ENCODE results near the gene OGFOD3. TPM values are rescaled to one million over a fixed set of nuclear protein-coding genes. Genes with fewer than 3 reads are reported as not detected.
"Not testable (repeated sequence)": the region's sequence is repeated elsewhere in the genome, so short reads cannot be mapped to it uniquely, and the experiment has no call there.

OGFOD3 gene
- total RNA-seq, 1 experiment from 2014 or later, result 65.0 TPM

DNA sequence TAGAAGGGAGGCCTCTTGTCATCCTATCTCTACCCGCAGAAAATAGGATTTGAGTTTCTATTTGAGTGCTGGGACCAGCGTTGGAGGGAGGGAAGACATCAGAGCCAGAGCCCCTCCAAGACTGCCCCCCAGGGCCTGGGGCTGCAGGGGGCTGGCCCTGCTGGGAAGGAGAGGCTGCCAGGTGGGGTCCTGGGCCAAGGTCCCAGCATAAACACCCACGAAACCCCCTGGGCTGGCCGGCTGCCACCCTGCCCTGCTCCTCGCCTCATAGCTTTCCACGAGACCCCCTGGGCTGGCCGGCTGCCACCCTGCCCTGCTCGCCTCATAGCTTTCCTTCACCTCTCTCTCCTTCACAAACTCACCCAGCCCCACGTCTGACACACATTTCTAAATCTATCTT is 70.0 kb downstream of the OGFOD3 start:
- in situ Hi-C loops (cut with HindIII; ENCODE audit: low sequenced_read_pairs), result loop anchor here (10.0 kb wide), 2 partner anchors 54 to 66 kb away; partner anchors contain the start of genes HEXD and OGFOD3
- no peak for DNase-seq (ENCODE audit: low spot score)

DNA sequence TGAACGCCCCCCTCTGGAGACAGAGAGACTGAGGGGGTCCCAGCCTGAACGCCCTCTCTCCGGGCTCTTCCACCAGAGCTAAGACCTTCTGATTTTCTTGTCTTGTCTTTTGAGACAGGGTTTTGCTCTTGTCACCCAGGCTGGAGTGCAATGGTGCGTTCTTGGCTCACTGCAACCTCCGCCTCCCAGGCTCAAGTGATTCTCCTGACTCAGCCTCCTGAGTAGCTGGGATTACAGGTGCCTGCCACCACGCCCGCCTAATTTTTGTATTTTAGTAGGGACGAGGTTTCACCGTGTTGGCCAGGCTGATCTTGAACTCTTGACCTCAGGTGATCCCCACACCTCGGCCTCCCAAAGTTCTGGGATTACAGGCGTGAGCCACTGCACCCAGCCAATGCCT is 70.4 kb downstream of the OGFOD3 start:
- in situ Hi-C loops (cut with HindIII; ENCODE audit: low sequenced_read_pairs), result loop anchor here (10.0 kb wide), 2 partner anchors 53 to 67 kb away; partner anchors contain the start of genes HEXD and OGFOD3
- DNase-seq (ENCODE audit: low spot score), result not testable (repeated sequence)

DNA sequence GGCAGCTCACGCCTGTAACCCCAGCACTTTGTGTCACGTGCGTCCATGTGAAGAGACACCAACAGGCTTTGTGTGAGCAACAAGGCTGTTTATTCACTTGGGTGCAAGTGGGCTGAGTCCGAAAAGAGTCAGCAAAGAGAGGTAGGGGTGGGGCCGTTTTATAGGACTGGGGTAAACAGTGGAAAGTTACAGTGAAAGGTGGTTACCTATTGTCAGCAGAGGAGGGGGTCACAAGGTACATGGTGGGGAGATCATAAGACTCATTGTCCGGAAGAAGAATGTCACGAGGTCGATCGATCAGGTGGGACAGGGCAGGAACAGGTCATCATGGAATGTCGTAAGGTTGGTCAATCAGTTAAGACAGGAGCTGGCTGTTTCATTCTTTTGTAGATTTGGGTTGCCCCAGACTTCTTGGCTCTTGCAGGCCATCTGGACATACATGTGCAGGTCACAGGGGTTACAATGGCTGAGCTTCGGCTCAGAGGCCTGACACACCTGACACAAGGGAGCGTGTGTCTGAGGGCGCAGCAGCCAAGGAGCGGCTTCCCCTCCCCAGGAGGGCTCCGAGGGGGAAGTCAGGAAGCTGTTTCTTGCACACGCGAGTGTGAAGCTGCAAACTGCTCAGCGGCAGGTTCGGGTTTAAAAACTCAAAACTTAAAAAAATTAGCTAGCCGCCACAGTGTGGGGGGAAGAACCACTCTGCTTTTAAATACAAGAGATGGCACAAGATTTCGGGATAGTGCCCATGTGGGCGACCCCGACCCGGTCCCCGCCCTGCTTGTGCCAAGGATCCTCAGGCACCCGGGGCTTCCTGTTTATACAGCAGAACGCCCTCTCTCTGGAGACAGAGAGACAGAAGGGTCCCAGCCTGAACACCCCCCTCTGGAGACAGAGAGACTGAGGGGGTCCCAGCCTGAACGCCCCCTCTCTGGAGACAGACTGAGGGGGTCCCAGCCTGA is 71.8 kb downstream of the OGFOD3 start:
- peak; percentile 73 for DNase-seq (ENCODE audit: low spot score)
- in situ Hi-C loops (cut with HindIII; ENCODE audit: low sequenced_read_pairs), result loop anchor here (10.0 kb wide), 2 partner anchors 52 to 68 kb away; partner anchors contain the start of genes HEXD and OGFOD3

DNA sequence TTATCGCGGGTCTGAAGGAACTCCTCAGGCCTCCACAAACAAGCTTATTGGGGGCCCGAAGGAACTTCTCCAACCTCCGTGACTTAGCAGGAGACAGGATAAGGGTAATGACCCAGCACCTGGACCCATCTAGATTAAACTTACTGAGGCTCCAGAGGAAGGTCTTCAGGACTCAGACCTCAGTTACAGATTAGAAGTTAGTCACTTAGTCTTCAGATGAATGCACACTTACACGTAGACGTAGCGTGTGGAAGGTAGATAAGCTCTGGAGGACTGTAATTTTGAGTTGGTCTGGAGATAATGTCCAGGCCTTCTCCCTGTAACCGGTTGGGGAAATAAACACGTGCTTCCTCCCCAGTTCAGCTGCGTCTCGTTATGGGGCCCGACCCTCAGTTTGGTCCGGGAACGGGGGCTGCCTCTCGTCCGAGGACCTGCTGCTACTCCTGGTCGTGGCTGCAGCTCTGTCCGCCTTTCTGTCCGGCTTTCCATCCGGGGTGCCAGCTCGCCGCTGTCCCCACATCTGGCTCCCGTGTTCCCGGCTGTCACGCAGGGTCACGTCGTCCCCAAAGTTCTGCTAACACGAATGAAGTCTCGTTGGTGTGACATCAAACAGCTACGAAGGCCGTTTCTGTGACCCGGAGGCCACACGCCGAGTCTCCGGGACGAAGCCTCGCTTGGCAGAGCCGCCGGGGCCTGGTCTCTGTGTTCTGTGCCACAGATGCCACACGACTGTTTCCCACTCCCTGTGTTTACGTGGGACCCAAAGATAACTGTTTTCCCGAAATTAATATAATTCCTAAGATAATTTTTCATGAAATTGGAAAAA is 73.0 kb downstream of the OGFOD3 start:
- DNase-seq (ENCODE audit: low spot score), result no peak
- in situ Hi-C loops (cut with HindIII; ENCODE audit: low sequenced_read_pairs), result loop anchor here (10.0 kb wide), 2 partner anchors 51 to 69 kb away; partner anchors contain the start of genes HEXD and OGFOD3

DNA sequence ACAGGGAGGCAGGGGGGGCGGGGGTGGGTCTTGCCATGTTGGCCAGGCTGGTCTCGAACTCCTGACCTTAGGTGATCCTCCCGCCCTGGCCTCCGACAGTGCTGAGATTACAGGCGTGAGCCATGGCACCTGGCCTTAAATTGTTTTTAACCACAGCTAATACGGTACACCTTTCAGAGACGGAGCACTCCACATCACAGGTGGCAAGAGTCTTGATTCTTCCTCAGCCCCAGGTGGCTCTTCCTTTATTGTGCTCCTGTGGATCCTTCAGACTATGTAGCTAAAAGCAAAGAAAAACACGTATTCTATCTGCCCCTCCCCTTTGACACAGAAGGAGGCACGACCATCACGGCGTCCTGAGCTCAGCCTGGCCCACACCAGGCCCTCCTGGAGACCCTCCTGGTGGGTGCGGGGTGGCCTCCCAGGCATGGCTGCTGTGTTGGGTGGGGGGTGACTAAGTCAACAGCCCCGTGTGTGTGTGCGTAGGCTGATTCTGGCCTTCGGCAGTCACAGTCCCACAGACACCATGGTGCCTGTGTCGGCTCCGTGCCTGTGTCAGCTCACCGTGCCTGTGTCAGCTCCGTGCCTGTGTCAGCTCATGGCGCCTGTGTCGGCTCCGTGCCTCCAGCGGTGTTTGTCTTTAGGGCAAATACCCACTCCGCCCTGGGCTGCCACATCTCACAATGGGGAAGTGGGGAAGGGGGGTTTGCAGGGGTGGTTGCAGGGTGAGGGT is 74.0 kb downstream of the OGFOD3 start:
- in situ Hi-C loops (cut with HindIII; ENCODE audit: low sequenced_read_pairs), result loop anchor here (10.0 kb wide), 2 partner anchors 50 to 70 kb away; partner anchors contain the start of genes HEXD and OGFOD3
- no peak for DNase-seq (ENCODE audit: low spot score)

DNA sequence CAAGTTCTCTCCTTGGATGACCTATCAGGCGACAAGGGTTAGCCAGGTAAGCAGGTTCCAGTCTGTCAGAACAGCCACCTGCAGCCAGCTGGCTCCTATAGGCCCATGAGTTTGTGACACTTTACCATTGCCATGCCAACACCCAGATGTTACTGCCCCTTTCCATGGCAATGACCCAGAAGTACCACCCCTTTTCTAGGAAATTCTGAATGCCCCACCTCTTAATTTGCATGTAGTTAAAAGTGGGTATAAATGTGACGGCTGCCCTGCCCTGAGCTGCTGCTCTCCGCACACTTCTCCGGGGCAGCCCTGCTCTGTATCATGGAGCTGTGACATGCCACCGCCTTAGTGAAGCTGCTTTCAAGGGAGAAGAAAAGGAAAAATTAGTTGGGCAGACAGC is 74.8 kb downstream of the OGFOD3 start:
- peak; percentile 49 for DNase-seq (ENCODE audit: low spot score)
- in situ Hi-C loops (cut with HindIII; ENCODE audit: low sequenced_read_pairs), result loop anchor here (10.0 kb wide), 2 partner anchors 49 to 71 kb away; partner anchors contain the start of genes HEXD and OGFOD3

DNA sequence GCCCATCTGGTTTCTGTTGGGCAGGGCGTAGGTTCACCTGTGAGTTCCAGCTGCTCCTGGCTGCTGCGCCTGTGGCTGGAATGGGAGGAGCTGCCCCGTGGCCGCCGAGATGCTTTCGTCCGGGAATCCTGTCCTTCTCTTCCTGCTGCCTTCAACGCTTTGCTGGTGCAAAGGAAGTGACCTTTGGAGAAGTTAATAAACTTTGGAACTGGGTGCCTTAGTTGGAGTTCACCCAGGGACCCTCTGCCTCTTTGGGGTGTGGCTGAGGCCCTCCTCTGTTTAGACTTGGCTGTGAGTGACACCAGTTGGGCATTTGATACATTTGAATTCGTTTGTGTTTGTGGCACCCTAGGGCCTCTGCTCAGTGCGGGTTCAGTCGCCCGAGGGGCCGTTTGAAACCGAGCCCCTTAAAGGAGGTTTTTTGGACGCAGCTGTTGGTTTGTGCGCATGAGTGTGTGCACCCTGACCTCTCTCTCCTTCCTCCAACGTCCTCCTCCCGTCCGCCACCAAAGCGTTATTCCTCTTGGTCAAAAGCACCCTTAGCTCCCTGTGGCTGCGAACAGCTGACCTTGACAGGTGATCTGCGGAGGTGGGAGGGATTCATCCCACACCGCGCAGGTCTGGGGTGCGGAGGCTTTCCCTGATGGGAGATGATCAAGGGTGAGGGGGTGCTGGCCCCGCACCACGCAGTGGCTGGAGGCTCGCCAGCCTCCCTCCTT is 75.9 kb downstream of the OGFOD3 start:
- in situ Hi-C loops (cut with HindIII; ENCODE audit: low sequenced_read_pairs), result loop anchor here (10.0 kb wide), 2 partner anchors 48 to 72 kb away; partner anchors contain the start of genes HEXD and OGFOD3
- no peak for DNase-seq (ENCODE audit: low spot score)

DNA sequence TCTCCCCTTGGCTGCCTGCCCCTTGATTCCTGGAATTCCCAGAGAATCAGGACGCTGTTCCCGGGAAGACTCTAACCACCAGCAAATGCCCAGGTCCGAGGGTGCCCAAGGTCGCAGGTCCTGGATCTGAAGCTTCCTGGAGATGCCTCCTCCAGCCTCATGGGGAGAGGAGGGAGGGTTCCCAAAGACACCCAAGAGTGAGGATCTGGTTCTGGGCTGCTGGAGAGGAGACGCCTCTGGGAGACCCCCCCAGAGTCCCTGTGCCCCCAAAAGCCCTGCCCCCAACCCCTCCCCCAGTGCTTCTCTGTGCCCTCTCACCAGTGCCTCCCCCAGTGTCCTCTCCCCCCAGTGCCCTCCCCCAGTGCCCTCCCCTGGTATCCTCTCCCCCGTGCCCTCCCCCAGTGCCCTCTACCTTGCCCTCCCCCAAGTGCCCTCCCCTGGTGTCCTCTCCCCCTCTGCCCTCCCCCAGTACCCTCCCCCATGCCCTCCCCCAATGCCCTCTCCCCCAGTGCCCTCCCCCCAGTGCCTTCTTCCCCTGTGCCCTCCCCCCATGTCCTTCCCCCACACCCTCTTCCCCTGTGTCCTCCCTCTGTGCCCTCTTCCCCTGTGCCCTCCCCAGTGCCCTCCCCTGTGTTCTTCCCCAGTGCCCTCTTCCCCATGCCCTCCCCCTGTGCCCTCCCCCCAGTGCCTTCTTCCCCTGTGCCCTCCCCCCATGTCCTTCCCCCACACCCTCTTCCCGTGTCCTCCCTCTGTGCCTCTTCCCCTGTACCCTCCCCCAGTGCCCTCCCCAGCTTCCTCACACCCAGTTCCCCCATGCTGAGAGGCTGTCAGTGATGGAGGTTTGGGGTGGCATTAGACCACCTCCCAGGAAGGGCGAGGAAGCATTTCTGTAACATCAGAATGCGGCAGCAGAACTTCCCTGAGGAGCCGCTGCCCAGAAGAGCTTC is 78.5 kb downstream of the OGFOD3 start:
- DNase-seq (ENCODE audit: low spot score), result no peak
- in situ Hi-C loops (cut with HindIII; ENCODE audit: low sequenced_read_pairs), result loop anchor here (10.0 kb wide), 2 partner anchors 45 to 75 kb away; partner anchors contain the start of genes HEXD and OGFOD3

Other genes with a start within 250 kb of the OGFOD3 start
- 16.6 and 22.1 TPM in 2 replicates for gene CCDC57, start 205.7 kb downstream of the OGFOD3 start, total RNA-seq (2014; rRNA removed; shearing (Covaris generic))
- 280 and 292 TPM in 2 replicates for gene SLC16A3, start 189.5 kb downstream of the OGFOD3 start, total RNA-seq (2014; rRNA removed; shearing (Covaris generic))
- gene CSNK1D, start 144.9 kb downstream of the OGFOD3 start, total RNA-seq (2014; rRNA removed; shearing (Covaris generic)), result 83.1 and 87.7 TPM in 2 replicates
- gene CD7, start 101.0 kb downstream of the OGFOD3 start, total RNA-seq (2014; rRNA removed; shearing (Covaris generic)), result 3.8 and 26.3 TPM in 2 replicates
- gene SECTM1, start 84.8 kb downstream of the OGFOD3 start, total RNA-seq (2014; rRNA removed; shearing (Covaris generic)), result 3.1 and 10.5 TPM in 2 replicates
- 5.5 and 5.7 TPM in 2 replicates for gene TEX19, start 59.3 kb downstream of the OGFOD3 start, total RNA-seq (2014; rRNA removed; shearing (Covaris generic))
- gene UTS2R, start 46.8 kb downstream of the OGFOD3 start, total RNA-seq (2014; rRNA removed; shearing (Covaris generic)), result 1.5 TPM in 1 of 2 replicates, not detected in the other
- 27.4 and 45.3 TPM in 2 replicates for gene HEXD, start 239 bp downstream of the OGFOD3 start, total RNA-seq (2014; rRNA removed; shearing (Covaris generic))
- 48.7 and 64.5 TPM in 2 replicates for gene CYBC1, start 32.2 kb upstream of the OGFOD3 start, total RNA-seq (2014; rRNA removed; shearing (Covaris generic))
- gene NARF, start 40.2 kb upstream of the OGFOD3 start, total RNA-seq (2014; rRNA removed; shearing (Covaris generic)), result 16.5 and 34.0 TPM in 2 replicates
- 52.8 and 57.7 TPM in 2 replicates for gene FOXK2, start 101.1 kb upstream of the OGFOD3 start, total RNA-seq (2014; rRNA removed; shearing (Covaris generic))
- gene WDR45B, start 229.9 kb upstream of the OGFOD3 start, total RNA-seq (2014; rRNA removed; shearing (Covaris generic)), result 109 and 117 TPM in 2 replicates